Measurements from ENCODE around the gene RPS6KA1. TPM values are rescaled to one million over a fixed set of nuclear protein-coding genes. Genes with fewer than 3 reads are reported as not detected.
A peak's percentile ranks its signal among the peaks of the same experiment; 100 is the strongest.

RPS6KA1 gene
- total and polyA plus RNA-seq, 9 of the 15 experiments (the other 6 are each of a cell fraction or from before 2014, with no cell fraction given), result 2.4 to 61.0 (median 35.5) TPM

DNA sequence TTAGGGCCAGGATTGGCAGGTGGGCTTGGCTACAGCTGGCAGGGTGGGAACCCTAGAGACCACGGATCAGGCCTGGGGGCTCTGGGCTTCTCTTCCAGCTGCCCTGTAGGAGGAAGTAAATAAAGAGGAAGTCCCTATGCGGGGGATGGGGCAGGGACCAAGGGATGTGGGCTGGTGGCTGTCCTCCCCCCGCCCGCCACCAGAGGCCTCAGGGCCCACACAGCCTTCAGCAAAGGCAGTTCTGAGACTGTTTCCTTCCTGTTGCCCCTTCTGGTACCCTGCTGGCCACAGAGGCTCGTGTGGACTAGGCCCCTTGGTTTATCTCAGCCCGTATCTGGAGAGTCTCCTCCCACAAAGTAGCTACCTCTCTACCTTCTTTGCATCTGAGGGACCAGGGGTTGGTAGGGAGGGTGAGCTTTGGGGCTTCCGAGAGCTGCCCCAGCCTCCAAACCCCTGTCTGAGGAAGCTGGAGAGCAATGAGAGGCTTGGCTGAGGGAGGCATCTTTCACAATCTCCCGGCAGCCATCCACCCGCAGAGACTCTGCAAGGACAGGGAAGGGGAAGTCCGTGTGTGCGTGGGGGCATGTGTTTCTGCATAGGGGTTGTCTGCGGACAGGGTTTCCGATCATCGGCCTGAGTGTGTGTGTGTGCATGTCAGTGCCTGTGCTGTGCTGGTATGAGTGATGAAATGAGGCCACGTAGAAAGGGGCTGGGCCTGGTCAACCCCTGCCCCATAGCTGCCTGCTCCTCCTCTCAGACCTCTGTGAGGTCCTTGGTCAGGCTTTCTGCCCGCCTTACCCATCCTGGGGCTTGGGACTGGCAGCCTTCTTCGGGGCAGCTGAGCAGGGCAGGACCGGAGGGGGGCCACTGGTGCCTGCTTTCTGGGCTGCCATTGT, 12.5 kb downstream of the RPS6KA1 start (continued):
- 0 out of 2 replicates have a peak, but pooled peaks have one; percentile 36 for TF ChIP-seq TCF3 (CRISPR knock-in tag; IDR thresholded peaks at IDR 0.05)
- 0 out of 2 replicates have a peak, but pooled peaks have one; percentile 25 for TF ChIP-seq HES1 (IDR thresholded peaks at IDR 0.05; ENCODE audit: low read depth)
- TF ChIP-seq, protein P1, sequence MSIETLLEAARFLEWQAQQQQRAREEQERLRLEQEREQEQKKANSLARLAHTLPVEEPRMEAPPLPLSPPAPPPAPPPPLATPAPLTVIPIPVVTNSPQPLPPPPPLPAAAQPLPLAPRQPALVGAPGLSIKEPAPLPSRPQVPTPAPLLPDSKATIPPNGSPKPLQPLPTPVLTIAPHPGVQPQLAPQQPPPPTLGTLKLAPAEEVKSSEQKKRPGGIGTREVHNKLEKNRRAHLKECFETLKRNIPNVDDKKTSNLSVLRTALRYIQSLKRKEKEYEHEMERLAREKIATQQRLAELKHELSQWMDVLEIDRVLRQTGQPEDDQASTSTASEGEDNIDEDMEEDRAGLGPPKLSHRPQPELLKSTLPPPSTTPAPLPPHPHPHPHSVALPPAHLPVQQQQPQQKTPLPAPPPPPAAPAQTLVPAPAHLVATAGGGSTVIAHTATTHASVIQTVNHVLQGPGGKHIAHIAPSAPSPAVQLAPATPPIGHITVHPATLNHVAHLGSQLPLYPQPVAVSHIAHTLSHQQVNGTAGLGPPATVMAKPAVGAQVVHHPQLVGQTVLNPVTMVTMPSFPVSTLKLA (conservative IDR thresholded peaks at IDR 0.05), result 0 out of 4 replicates have a peak, but pooled peaks of 1 of the 2 experiments have one; percentile 41
- peak in 1 of 2 experiments; percentile 22; a peak in 1 of 4 replicates for TF ChIP-seq TBL1XR1 (IDR thresholded peaks at IDR 0.05; ENCODE audit: low read length in 2 of 2)
- TF ChIP-seq ELK3 (CRISPR knock-in tag; IDR thresholded peaks at IDR 0.05), result peak; percentile 24; the same call in 1 of the 2 replicates
- TF ChIP-seq, protein P2, sequence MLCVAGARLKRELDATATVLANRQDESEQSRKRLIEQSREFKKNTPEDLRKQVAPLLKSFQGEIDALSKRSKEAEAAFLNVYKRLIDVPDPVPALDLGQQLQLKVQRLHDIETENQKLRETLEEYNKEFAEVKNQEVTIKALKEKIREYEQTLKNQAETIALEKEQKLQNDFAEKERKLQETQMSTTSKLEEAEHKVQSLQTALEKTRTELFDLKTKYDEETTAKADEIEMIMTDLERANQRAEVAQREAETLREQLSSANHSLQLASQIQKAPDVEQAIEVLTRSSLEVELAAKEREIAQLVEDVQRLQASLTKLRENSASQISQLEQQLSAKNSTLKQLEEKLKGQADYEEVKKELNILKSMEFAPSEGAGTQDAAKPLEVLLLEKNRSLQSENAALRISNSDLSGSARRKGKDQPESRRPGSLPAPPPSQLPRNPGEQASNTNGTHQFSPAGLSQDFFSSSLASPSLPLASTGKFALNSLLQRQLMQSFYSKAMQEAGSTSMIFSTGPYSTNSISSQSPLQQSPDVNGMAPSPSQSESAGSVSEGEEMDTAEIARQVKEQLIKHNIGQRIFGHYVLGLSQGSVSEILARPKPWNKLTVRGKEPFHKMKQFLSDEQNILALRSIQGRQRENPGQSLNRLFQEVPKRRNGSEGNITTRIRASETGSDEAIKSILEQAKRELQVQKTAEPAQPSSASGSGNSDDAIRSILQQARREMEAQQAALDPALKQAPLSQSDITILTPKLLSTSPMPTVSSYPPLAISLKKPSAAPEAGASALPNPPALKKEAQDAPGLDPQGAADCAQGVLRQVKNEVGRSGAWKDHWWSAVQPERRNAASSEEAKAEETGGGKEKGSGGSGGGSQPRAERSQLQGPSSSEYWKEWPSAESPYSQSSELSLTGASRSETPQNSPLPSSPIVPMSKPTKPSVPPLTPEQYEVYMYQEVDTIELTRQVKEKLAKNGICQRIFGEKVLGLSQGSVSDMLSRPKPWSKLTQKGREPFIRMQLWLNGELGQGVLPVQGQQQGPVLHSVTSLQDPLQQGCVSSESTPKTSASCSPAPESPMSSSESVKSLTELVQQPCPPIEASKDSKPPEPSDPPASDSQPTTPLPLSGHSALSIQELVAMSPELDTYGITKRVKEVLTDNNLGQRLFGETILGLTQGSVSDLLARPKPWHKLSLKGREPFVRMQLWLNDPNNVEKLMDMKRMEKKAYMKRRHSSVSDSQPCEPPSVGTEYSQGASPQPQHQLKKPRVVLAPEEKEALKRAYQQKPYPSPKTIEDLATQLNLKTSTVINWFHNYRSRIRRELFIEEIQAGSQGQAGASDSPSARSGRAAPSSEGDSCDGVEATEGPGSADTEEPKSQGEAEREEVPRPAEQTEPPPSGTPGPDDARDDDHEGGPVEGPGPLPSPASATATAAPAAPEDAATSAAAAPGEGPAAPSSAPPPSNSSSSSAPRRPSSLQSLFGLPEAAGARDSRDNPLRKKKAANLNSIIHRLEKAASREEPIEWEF (CRISPR knock-in tag; IDR thresholded peaks at IDR 0.05), result 0 out of 2 replicates have a peak, but pooled peaks have one; percentile 47
- TF ChIP-seq, protein P3, sequence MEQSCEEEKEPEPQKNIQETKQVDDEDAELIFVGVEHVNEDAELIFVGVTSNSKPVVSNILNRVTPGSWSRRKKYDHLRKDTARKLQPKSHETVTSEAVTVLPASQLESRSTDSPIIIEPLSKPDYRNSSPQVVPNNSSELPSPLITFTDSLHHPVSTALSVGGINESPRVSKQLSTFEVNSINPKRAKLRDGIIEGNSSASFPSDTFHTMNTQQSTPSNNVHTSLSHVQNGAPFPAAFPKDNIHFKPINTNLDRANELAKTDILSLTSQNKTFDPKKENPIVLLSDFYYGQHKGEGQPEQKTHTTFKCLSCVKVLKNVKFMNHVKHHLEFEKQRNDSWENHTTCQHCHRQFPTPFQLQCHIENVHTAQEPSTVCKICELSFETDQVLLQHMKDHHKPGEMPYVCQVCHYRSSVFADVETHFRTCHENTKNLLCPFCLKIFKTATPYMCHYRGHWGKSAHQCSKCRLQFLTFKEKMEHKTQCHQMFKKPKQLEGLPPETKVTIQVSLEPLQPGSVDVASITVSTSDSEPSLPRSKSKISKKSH (CRISPR knock-in tag; IDR thresholded peaks at IDR 0.05), result no peak
- peak; percentile 53; the same call in 1 of the 2 replicates for TF ChIP-seq MAX (CRISPR knock-in tag; IDR thresholded peaks at IDR 0.05)
- TF ChIP-seq CCAR2 (IDR thresholded peaks at IDR 0.05; ENCODE audit: low read depth, low read length), result no peak
- TF ChIP-seq ZNF583 (CRISPR knock-in tag; IDR thresholded peaks at IDR 0.05), result peak; percentile 61; the same call in 1 of the 2 replicates
- no peak for TF ChIP-seq BRCA1 (IDR thresholded peaks at IDR 0.05)
- TF ChIP-seq BRCA1 (CRISPR knock-in tag; IDR thresholded peaks at IDR 0.05), result no peak
- peak; percentile 85; the same call in 1 of the 2 replicates for TF ChIP-seq GABPB1 (CRISPR knock-in tag; IDR thresholded peaks at IDR 0.05)
- TF ChIP-seq CCNT2 (IDR thresholded peaks at IDR 0.05; ENCODE audit: borderline replicate concordance, extremely low read depth, insufficient read length, low read depth, low read length), result peak; percentile 83
- TF ChIP-seq SOX6 (IDR thresholded peaks at IDR 0.05), result peak; percentile 49; the same call in 1 of the 2 replicates
